IMR-90 (cell line): ENCODE results near the gene GCLC. TPM values are rescaled to one million over a fixed set of nuclear protein-coding genes. Genes with fewer than 3 reads are reported as not detected.

ENCODE experiments used
- ATAC-seq: fragments of 200-7000 bp; cut with Tn5 transposase; 2 replicates; pipeline ENCODE4 v1.9.1; 2020; ENCODE audit warnings: low read depth, mild to moderate bottlenecking, moderate library complexity
- BruUV-seq: library from RNA; stranded (reverse); fragments of 400-500 nt; replicated peaks from 2 replicates; lab custom pipeline; 2021; lab: Mats Ljungman, UMichigan
- CTCF ChIA-PET: fragments of 300-600 bp; formaldehyde crosslinking; extraction: SDS; loops from one replicate; lab custom pipeline; 2021; ENCODE audit warnings: antibody characterized with exemption; lab: Yijun Ruan, JAX
- POLR2A ChIA-PET: fragments of 300-600 bp; sonication (Branson Sonifier 250); formaldehyde crosslinking; loops from one replicate; lab custom pipeline; 2022; ENCODE audit warnings: antibody characterized with exemption; ENCODE audit not compliant: unreplicated experiment; lab: Charles Lee
- DNase-seq: peaks from one replicate; pipeline ENCODE4 v3.0.0; 2013
- H2AFZ ChIP-seq: replicated peaks from 2 replicates; pipeline ENCODE3; 2013; ENCODE audit warnings: low read length, mild to moderate bottlenecking; ENCODE audit not compliant: poor library complexity
- H2AK5ac ChIP-seq: 2 replicates; pipeline ENCODE4 v1.6.1; 2013; ENCODE audit warnings: low read depth, low read length, inconsistent platforms
- H2AK9ac ChIP-seq: replicated peaks from 2 replicates; pipeline ENCODE3; 2013; ENCODE audit warnings: mild to moderate bottlenecking, low read depth, low read length, moderate library complexity; ENCODE audit not compliant: poor library complexity
- H2BK120ac ChIP-seq: 2 replicates; pipeline ENCODE4 v1.6.1; 2013; ENCODE audit warnings: low read depth, low read length, inconsistent platforms
- H2BK15ac ChIP-seq: 3 replicates; pipeline ENCODE4 v1.6.1; 2013; ENCODE audit warnings: low read depth, low read length, inconsistent platforms
- H2BK20ac ChIP-seq: 2 replicates; pipeline ENCODE4 v1.6.1; 2013; ENCODE audit warnings: low read depth, mild to moderate bottlenecking, inconsistent platforms, low read length, moderate library complexity
- H2BK5ac ChIP-seq: 2 replicates; pipeline ENCODE4 v1.6.1; 2013; ENCODE audit warnings: mild to moderate bottlenecking, low read depth, low read length, inconsistent platforms; ENCODE audit not compliant: poor library complexity, severe bottlenecking
- H3K14ac ChIP-seq: replicated peaks from 2 replicates; pipeline ENCODE4 v1.6.1; 2013; ENCODE audit warnings: low read depth, low read length, inconsistent platforms
- H3K18ac ChIP-seq: 2 replicates; pipeline ENCODE4 v1.6.1; 2013; ENCODE audit warnings: low read depth, low read length, control low read depth
- H3K23ac ChIP-seq: 2 replicates; pipeline ENCODE4 v1.6.1; 2013; ENCODE audit warnings: low read depth, low read length, inconsistent platforms
- H3K27ac ChIP-seq: 2 replicates; pipeline ENCODE4 v1.5.1; 2013; ENCODE audit warnings: mild to moderate bottlenecking, control low read depth, low read length; ENCODE audit not compliant: insufficient read depth
- H3K27me3 ChIP-seq: 2 replicates; pipeline ENCODE4 v1.6.1; 2013; ENCODE audit warnings: low read length; ENCODE audit not compliant: control insufficient read depth, insufficient read depth
- H3K36me3 ChIP-seq: 2 replicates; pipeline ENCODE4 v1.6.1; 2013; ENCODE audit warnings: low read length, mixed read lengths; ENCODE audit not compliant: control insufficient read depth, insufficient read depth
- H3K4ac ChIP-seq: 2 replicates; pipeline ENCODE4 v1.6.1; 2013; ENCODE audit warnings: low read depth, low read length, inconsistent platforms
- H3K4me1 ChIP-seq: 2 replicates; pipeline ENCODE4 v1.6.1; 2013; ENCODE audit warnings: low read length, mixed read lengths; ENCODE audit not compliant: control insufficient read depth, insufficient read depth
- H3K4me2 ChIP-seq: 2 replicates; pipeline ENCODE4 v1.6.1; 2013; ENCODE audit warnings: low read depth, mild to moderate bottlenecking, control low read depth, low read length, moderate library complexity
- H3K4me3 ChIP-seq: 2 replicates; pipeline ENCODE4 v1.5.1; 2013; ENCODE audit warnings: low read depth, mild to moderate bottlenecking, control low read depth, low read length, moderate library complexity; ENCODE audit not compliant: insufficient read depth
- H3K56ac ChIP-seq: 2 replicates; pipeline ENCODE4 v1.6.1; 2013; ENCODE audit warnings: low read length, inconsistent platforms; ENCODE audit not compliant: insufficient read depth; ENCODE audit errors: extremely low read depth
- H3K79me1 ChIP-seq, 2 experiments: 2 replicates each; pipeline ENCODE4 v1.6.1; 2013; ENCODE audit warnings: low read length in 2 of 2, inconsistent platforms in 1 of 2, low read depth in 1 of 2
- H3K9ac ChIP-seq: 2 replicates; pipeline ENCODE4 v1.6.1; 2013; ENCODE audit warnings: low read depth, low read length, control low read depth
- H3K9me1 ChIP-seq: 2 replicates; pipeline ENCODE4 v1.6.1; 2013; ENCODE audit warnings: low read length, inconsistent platforms; ENCODE audit not compliant: insufficient read depth
- H3K9me3 ChIP-seq: 2 replicates; pipeline ENCODE4 v1.6.1; 2013; ENCODE audit warnings: low read length; ENCODE audit not compliant: control insufficient read depth, insufficient read depth
- H4K20me1 ChIP-seq: 2 replicates; pipeline ENCODE4 v1.6.1; 2013; ENCODE audit warnings: low read length, inconsistent platforms; ENCODE audit not compliant: insufficient read depth
- H4K5ac ChIP-seq: 2 replicates; pipeline ENCODE4 v1.6.1; 2013; ENCODE audit warnings: mild to moderate bottlenecking, low read depth, low read length, control low read depth
- H4K8ac ChIP-seq, 2 experiments: 2 replicates each; pipeline ENCODE4 v1.6.1; 2013; ENCODE audit warnings: low read depth in 2 of 2, low read length in 2 of 2, control low read depth in 1 of 2, inconsistent platforms in 1 of 2
- H4K91ac ChIP-seq: 2 replicates; pipeline ENCODE4 v1.6.1; 2013; ENCODE audit warnings: low read depth, low read length, inconsistent platforms; ENCODE audit not compliant: insufficient read depth
- CHD1 ChIP-seq: IDR thresholded peaks from 2 replicates; pipeline ENCODE4 v1.6.1; 2012; ENCODE audit warnings: low read depth, low read length, improper control_type of control experiment
- FOS ChIP-seq: fragments of 150-350 bp; IDR thresholded peaks from 2 replicates; pipeline ENCODE4 v1.6.1; 2016; ENCODE audit warnings: low read depth, low read length
- MAZ ChIP-seq: IDR thresholded peaks from 2 replicates; pipeline ENCODE4 v1.6.1; 2012; ENCODE audit warnings: low read depth, mild to moderate bottlenecking, low read length, improper control_type of control experiment, moderate library complexity, borderline replicate concordance
- NFE2L2 ChIP-seq: fragments of 150-350 bp; IDR thresholded peaks from 2 replicates; pipeline ENCODE4 v1.6.1; 2016; ENCODE audit warnings: low read depth, mild to moderate bottlenecking, low read length
- RAD21 ChIP-seq: IDR thresholded peaks from 2 replicates; pipeline ENCODE4 v1.6.1; 2012; ENCODE audit warnings: low read length, improper control_type of control experiment
- WGBS, 2 experiments: methylation state at CpG; one replicate each; pipeline versions ENCODE4 v1.1.5 to v1.1.7; 2013; ENCODE audit warnings: missing lambda C conversion rate in 2 of 2; ENCODE audit not compliant: insufficient read length in 1 of 2; ENCODE audit errors: extremely low coverage in 2 of 2; 5-methylcytosine and 5-hydroxymethylcytosine counted together
- dilution Hi-C: fragments of 300-500 bp; cut with HindIII; formaldehyde crosslinking; loops from one replicate; pipeline ENCODE4 v1.14.3; 2018; ENCODE audit warnings: low sequenced_read_pairs; ENCODE audit not compliant: unreplicated experiment
- in situ Hi-C: fragments of 300-500 bp; cut with MboI; formaldehyde crosslinking; loops from 3 replicates; pipeline ENCODE4 v1.14.3; 2019; ENCODE audit warnings: low sequenced_read_pairs, inconsistent platforms, mixed read lengths
- intact Hi-C: fragments of 100-400 bp; cut with micrococcal nuclease; formaldehyde crosslinking; loops from 2 replicates; pipeline ENCODE4 v1.10.0; 2022
- polyA plus RNA-seq, 3 experiments: library from polyadenylated mRNA; depleted of rRNA; stranded (reverse); fragments of >200 nt; gene quantifications; 2 replicates each; pipeline ENCODE4 v1.2.3, GENCODE V29; 2012; ENCODE audit warnings: low replicate concordance in 1 of 3
- total RNA-seq: library from RNA; depleted of rRNA; stranded (reverse); fragments of >200 nt; gene quantifications from 2 replicates; pipeline ENCODE4 v1.2.3, GENCODE V29; 2012

Gene GCLC
- total and polyA plus RNA-seq, 2 of the 4 experiments (the other 2 are of a cell fraction): 14.2 to 24.2 TPM

DNA sequence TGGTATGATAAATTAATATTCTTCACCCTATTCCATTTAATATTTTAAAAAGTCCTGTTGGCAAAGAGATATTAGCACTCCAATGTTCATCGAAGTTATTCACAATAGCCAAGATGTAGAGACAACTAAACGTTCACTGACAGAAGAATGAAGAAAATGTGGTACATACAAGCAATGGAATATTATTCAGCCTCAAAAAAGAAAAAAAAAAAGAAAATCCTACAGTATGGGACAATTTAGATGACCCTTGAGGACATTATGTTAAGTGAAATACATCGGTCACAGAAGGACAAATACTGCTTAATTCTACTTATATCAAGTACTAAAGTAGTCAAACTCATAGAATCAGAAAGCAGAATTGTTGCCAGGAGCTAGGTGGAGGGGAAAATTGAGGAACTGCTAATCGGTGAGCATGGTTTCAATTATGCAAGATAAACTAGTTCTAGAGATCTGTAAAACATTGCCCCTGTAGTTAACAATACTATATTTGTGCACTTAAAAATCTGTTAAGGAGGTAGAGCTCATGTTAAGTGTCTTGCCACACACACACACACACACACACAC, 4.7 kb downstream of the GCLC start:
- Histone ChIP-seq H3K4ac (no peak overlapping the region), H2BK15ac (no peak overlapping the region), H3K27me3 (no peaks in the 10 kb centered on the region), H2BK20ac (no peak overlapping the region), H4K5ac (no peak overlapping the region), H3K79me1 (peaks cover 29 to 60% of the 10 kb centered on the region in 2 experiments), H2AK9ac (no peak overlapping the region), H4K20me1 (peaks cover 21% of the 10 kb centered on the region), H3K23ac (no peak overlapping the region), H3K4me2 (no peak overlapping the region), H2AK5ac (no peak overlapping the region), H3K18ac (no peak overlapping the region), H3K9ac (no peak overlapping the region), H2AFZ (no peak overlapping the region), H3K4me1 (peaks cover 14% of the 10 kb centered on the region), H3K56ac (no peak overlapping the region), H3K27ac (no peak overlapping the region), H3K9me1 (0 out of 2 replicates have a peak, but pooled peaks cover 2% of the 10 kb centered on the region), H4K91ac (no peak overlapping the region), H2BK120ac (no peak overlapping the region), H2BK5ac (no peak overlapping the region), H3K4me3 (no peak overlapping the region), H3K9me3 (no peaks in the 10 kb centered on the region), H3K36me3 (peaks cover 7% of the 10 kb centered on the region), H4K8ac (no peak overlapping the region), H3K14ac (no peak overlapping the region)
- DNase-seq: no peak
- TF ChIP-seq CHD1 (no peak), FOS (no peak), MAZ (no peak), NFE2L2 (no peak), RAD21 (no peak)
- BruUV-seq: no TSS peak
- POLR2A ChIA-PET: no interaction called here
- intact Hi-C loops: no loop called here
- no peak for ATAC-seq
- no CpG with 5 or more reads among the region's 4 CpGs for WGBS, 2 experiments
- dilution Hi-C loops: no loop called here
- CTCF ChIA-PET: interaction anchor here (1.4 kb wide), 1 partner anchor 47 kb away, joined by 3 read pairs; no protein-coding TSS in a partner anchor
- in situ Hi-C loops: no loop called here
